Measurements from ENCODE around the gene PRR22.

PRR22 gene

GRCh38 chr19:5814123-5814851 lies 29.7 kb upstream of the PRR22 start:
- in situ Hi-C loops (cut with MboI; ENCODE audit: low sequenced_read_pairs, unreplicated experiment): no loop called here
- no peak for DNase-seq (ENCODE audit: low spot score)

DNA sequence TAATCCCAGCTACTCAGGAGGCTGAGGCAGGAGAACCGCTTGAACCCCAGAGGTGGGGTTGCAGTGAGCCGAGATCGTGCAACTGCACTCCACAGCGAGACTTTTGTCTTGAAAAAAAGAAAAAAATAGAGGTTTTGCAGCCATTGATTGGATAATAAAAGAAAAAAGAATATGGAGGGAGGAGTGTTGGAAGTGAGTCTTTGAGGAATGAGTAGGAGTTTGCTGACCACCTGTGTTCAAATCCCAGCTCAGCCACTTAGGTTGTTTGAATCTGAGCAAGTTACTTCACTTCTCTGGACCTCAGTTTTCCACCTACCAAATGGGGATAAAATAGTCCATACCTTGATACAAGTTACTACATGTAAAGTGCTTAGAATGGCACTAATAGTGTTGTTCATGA lies 26.6 kb upstream of the PRR22 start:
- DNase-seq (ENCODE audit: low spot score): no peak
- no peak for TF ChIP-seq CTCF (IDR thresholded peaks at IDR 0.05; ENCODE audit: borderline replicate concordance, control extremely low read depth, extremely low read depth, insufficient read depth, missing control alignments)
- in situ Hi-C loops (cut with MboI; ENCODE audit: low sequenced_read_pairs, unreplicated experiment): no loop called here

More at GRCh38 chr19:5814123-5814851, 29.7 kb upstream of the PRR22 start:
- TF ChIP-seq CTCF (IDR thresholded peaks at IDR 0.05; ENCODE audit: borderline replicate concordance, control extremely low read depth, extremely low read depth, insufficient read depth, missing control alignments): no peak

DNA sequence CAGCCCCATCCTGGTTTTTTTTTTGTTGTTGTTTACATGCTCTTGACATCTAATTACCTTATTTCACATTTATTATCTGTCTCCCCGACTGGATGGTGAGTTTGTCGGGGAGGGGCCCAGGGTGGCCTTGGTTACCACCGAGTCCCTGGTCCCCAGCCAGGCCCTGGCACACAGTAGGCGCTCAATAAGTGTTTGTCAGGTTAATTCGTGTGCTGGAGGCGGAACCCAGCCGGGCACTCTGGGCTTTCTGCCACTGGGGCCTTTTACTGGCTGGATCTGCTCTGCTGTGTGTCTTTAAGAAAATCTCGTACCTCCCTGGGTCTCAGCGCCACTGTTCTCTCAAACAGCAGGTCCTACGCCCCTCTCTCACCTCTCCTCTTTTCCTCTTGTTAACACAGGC lies 24.9 kb upstream of the PRR22 start:
- TF ChIP-seq CTCF (IDR thresholded peaks at IDR 0.05; ENCODE audit: borderline replicate concordance, control extremely low read depth, extremely low read depth, insufficient read depth, missing control alignments): no peak
- no peak for DNase-seq (ENCODE audit: low spot score)
- in situ Hi-C loops (cut with MboI; ENCODE audit: low sequenced_read_pairs, unreplicated experiment): loop anchor here (10.0 kb wide), 1 partner anchor 215 kb away; no protein-coding TSS in a partner anchor

DNA sequence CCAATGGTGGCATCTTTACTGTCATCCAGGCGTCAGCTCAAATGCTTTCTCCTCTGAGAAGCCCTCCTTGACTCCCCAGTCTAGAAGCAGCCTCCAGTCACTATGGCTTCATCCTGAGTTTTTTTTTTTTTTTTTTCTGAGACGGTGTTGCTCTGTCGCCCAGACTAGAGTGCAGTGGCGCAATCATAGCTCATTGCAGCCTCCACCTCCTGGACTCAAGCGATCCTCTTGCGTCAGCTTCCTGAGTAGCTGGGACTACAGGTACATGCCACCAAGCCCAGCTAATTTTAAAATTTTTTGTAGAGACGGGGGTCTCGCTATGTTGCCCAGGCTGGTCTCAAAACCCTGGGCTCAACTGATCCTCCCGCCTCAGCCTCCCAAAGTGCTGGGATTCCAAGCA lies 24.5 kb upstream of the PRR22 start:
- in situ Hi-C loops (cut with MboI; ENCODE audit: low sequenced_read_pairs, unreplicated experiment): loop anchor here (10.0 kb wide), 1 partner anchor 216 kb away; no protein-coding TSS in a partner anchor
- DNase-seq (ENCODE audit: low spot score): no peak
- TF ChIP-seq CTCF (IDR thresholded peaks at IDR 0.05; ENCODE audit: borderline replicate concordance, control extremely low read depth, extremely low read depth, insufficient read depth, missing control alignments): no peak

DNA sequence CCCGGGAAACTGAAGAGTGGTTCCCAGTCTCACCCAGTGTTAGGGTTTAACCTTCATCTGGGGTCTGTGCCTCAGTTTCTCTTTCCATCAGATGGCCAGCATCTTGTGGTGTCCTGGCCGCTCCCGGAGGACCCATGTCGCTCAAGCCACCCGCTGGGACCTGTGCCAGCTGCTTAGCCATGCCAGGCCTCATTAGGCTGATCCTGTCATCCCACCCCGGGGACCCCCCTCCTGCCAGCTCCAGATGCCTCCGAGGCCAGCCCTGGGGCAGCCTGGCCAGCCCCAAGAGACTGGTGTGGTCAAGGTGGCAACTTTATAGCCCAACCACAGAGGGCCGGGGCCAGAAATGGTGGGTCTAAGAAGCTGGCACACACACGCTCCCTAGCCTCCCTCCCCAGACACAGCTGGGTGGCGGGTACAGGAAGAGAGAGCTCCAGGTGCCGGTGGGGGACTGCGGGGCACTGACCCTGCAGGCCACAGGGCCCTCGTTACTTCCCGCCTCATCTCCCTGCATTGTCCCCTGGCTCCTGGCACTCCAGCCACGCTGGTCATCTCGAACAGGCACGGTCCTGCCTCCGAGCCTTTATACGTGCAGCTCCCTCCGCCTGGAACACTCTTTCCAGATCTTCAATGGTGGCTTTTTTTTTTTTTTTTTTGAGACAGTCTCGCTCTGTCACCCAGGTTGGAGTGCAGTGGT lies 23.7 kb upstream of the PRR22 start:
- DNase-seq (ENCODE audit: low spot score): no peak
- in situ Hi-C loops (cut with MboI; ENCODE audit: low sequenced_read_pairs, unreplicated experiment): loop anchor here (10.0 kb wide), 1 partner anchor 217 kb away; no protein-coding TSS in a partner anchor
- no peak for TF ChIP-seq CTCF (IDR thresholded peaks at IDR 0.05; ENCODE audit: borderline replicate concordance, control extremely low read depth, extremely low read depth, insufficient read depth, missing control alignments)

DNA sequence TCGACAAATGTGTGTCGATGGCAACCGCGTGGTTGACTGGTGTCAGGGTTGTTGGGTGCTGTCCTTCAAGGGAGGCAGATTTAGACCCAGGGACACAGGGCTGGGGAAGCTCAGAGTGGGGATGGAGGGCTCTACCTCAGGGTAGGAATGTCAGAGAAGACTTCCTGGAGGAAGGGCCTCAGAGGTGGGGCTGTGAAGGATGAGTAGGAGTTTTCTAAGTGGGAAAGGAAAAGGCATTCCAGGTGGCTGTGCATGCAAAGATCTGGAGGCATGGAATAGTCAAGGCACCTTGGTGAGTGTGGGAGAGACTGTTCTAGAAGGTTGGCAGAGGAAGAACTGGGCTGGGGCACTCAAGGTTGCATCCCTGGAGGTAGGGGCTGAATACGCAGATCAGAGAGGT lies 22.4 kb upstream of the PRR22 start:
- DNase-seq (ENCODE audit: low spot score): no peak
- no peak for TF ChIP-seq CTCF (IDR thresholded peaks at IDR 0.05; ENCODE audit: borderline replicate concordance, control extremely low read depth, extremely low read depth, insufficient read depth, missing control alignments)
- in situ Hi-C loops (cut with MboI; ENCODE audit: low sequenced_read_pairs, unreplicated experiment): loop anchor here (10.0 kb wide), 1 partner anchor 218 kb away; no protein-coding TSS in a partner anchor
